ENCODE measurements around the gene TPRX2. TPM values are rescaled to one million over a fixed set of nuclear protein-coding genes. Genes with fewer than 3 reads are reported as not detected.
"Not testable (repeated sequence)": the region's sequence is repeated elsewhere in the genome, so short reads cannot be mapped to it uniquely, and the experiment has no call there.

The TPRX2 gene
- not detected in 3 replicates for polyA plus RNA-seq
- not detected for polyA plus RNA-seq (2011; ENCODE audit: low read depth)
- polyA plus RNA-seq (2011; cell fraction: cytosol; rRNA removed): not detected in 2 replicates
- not detected in 2 replicates for polyA plus RNA-seq (2011; cell fraction: nucleus; rRNA removed)
- polyA plus RNA-seq (2012; ENCODE audit: low replicate concordance): not detected in 2 replicates
- not detected in 3 replicates for polyA minus RNA-seq
- not detected for polyA minus RNA-seq (2011; cell fraction: cytosol; rRNA and poly(A)+ RNA removed)
- not detected in 2 replicates for polyA minus RNA-seq (2011; cell fraction: nucleus; rRNA and poly(A)+ RNA removed)

- H3K9ac ChIP-seq (ENCODE audit: control insufficient read depth, extremely low read depth, insufficient read depth, low read length); H4K20me1 ChIP-seq (ENCODE audit: control insufficient read depth, extremely low read depth, insufficient read depth, low read length); H3K4me2 ChIP-seq (ENCODE audit: control insufficient read depth, extremely low read depth, insufficient read depth, low read depth, low read length); H3K79me2 ChIP-seq (ENCODE audit: control insufficient read depth, insufficient read depth, low read length); H3K4me1 ChIP-seq (ENCODE audit: control insufficient read depth, extremely low read depth, insufficient read depth, low read length); H3K27me3 ChIP-seq (ENCODE audit: control insufficient read depth, extremely low read depth, insufficient read depth, low read length); H3K36me3 ChIP-seq (ENCODE audit: control insufficient read depth in 2 of 2, extremely low read depth in 1 of 2, insufficient read depth in 2 of 2, low read length in 2 of 2); H2AFZ ChIP-seq (ENCODE audit: control insufficient read depth, low read length); H3K9me3 ChIP-seq (ENCODE audit: control insufficient read depth, low read depth, low read length); FAIRE-seq; DNase-seq (ENCODE audit: low read depth, low spot score); H3K9me1 ChIP-seq (ENCODE audit: control insufficient read depth, extremely low read depth, insufficient read depth, low read length); dilution Hi-C loops (cut with MboI; ENCODE audit: extremely low pct_ligation_motif_present, low sequenced_read_pairs); H3K27ac ChIP-seq (ENCODE audit: control insufficient read depth, insufficient read depth, low read length); H3K4me3 ChIP-seq (ENCODE audit: control insufficient read depth in 2 of 3, extremely low read depth in 1 of 3, insufficient read depth in 2 of 3, low read depth in 1 of 3, low read length in 3 of 3): not testable (repeated sequence)
Measured at GRCh38 chr19:47858646-47859285, at the start of gene TPRX2. TSS of gene TPRX2 (plus strand) at chr19:47859235. CDS start at chr19:47859247, 12 bp downstream.

- Histone ChIP-seq H3K79me2 (ENCODE audit: control insufficient read depth, insufficient read depth, low read length) (no peaks in the 10 kb centered on the region), H3K36me3 (ENCODE audit: control insufficient read depth in 2 of 2, extremely low read depth in 1 of 2, insufficient read depth in 2 of 2, low read length in 2 of 2) (no peaks in the 10 kb centered on the region), H4K20me1 (ENCODE audit: control insufficient read depth, extremely low read depth, insufficient read depth, low read length) (no peaks in the 10 kb centered on the region), H3K4me3 (ENCODE audit: control insufficient read depth in 2 of 3, extremely low read depth in 1 of 3, insufficient read depth in 2 of 3, low read depth in 1 of 3, low read length in 3 of 3) (no peak overlapping the region), H3K4me1 (ENCODE audit: control insufficient read depth, extremely low read depth, insufficient read depth, low read length) (no peaks in the 10 kb centered on the region), H2AFZ (ENCODE audit: control insufficient read depth, low read length) (no peak overlapping the region), H3K4me2 (ENCODE audit: control insufficient read depth, extremely low read depth, insufficient read depth, low read depth, low read length) (no peak overlapping the region), H3K27me3 (ENCODE audit: control insufficient read depth, extremely low read depth, insufficient read depth, low read length) (no peaks in the 10 kb centered on the region), H3K9me1 (ENCODE audit: control insufficient read depth, extremely low read depth, insufficient read depth, low read length) (no peaks in the 10 kb centered on the region), H3K27ac (ENCODE audit: control insufficient read depth, insufficient read depth, low read length) (no peak overlapping the region), H3K9me3 (ENCODE audit: control insufficient read depth, low read depth, low read length) (no peaks in the 10 kb centered on the region), H3K9ac (ENCODE audit: control insufficient read depth, extremely low read depth, insufficient read depth, low read length) (no peak overlapping the region)
- TF ChIP-seq EZH2 (IDR thresholded peaks at IDR 0.05; ENCODE audit: low read length) (no peak), CTCF (optimal IDR thresholded peaks at IDR 0.05 in 1 of 3, IDR thresholded peaks at IDR 0.05 in 1 of 3, conservative IDR thresholded peaks at IDR 0.05 in 1 of 3; ENCODE audit: extremely low read depth in 1 of 3, insufficient read depth in 2 of 3, low read length in 3 of 3) (peak; percentile 36 to 81 (median 76))
- dilution Hi-C loops (cut with MboI; ENCODE audit: extremely low pct_ligation_motif_present, low sequenced_read_pairs): no loop called here
- FAIRE-seq (no peak), DNase-seq (ENCODE audit: low read depth, low spot score) (no peak)
Measured at GRCh38 chr19:47813304-47813994, 45.6 kb upstream of the TPRX2 start.
